Breast epithelium (tissue), 3 donors: Measurements from ENCODE around the gene KLK13.

Experiments
- CTCF ChIP-seq, 3 donors: fragments of 450-650 bp; IDR thresholded peaks; one replicate each; pipeline ENCODE4 v1.5.1; 2016 to 2017; ENCODE audit warnings: antibody characterized with exemption in 3 of 3, mild to moderate bottlenecking in 3 of 3, moderate library complexity in 3 of 3
- POLR2A ChIP-seq: fragments of 450-650 bp; IDR thresholded peaks from one replicate; pipeline ENCODE4 v1.6.1; 2016; ENCODE audit warnings: antibody characterized with exemption, mild to moderate bottlenecking, moderate library complexity

- no peak for TF ChIP-seq CTCF (IDR thresholded peaks at IDR 0.05)
- no peak for TF ChIP-seq POLR2A
These were observed 24.7 kb downstream of the KLK13 start for GRCh38 chr19:51040151-51040550.
